ENCODE results near the gene FBXL13. TPM values are rescaled to one million over a fixed set of nuclear protein-coding genes. Genes with fewer than 3 reads are reported as not detected.
"Not testable (repeated sequence)": the region's sequence is repeated elsewhere in the genome, so short reads cannot be mapped to it uniquely, and the experiment has no call there.

The FBXL13 gene
- total RNA-seq, 2 experiments from 2014 or later: 0.54 to 0.74 TPM

DNA sequence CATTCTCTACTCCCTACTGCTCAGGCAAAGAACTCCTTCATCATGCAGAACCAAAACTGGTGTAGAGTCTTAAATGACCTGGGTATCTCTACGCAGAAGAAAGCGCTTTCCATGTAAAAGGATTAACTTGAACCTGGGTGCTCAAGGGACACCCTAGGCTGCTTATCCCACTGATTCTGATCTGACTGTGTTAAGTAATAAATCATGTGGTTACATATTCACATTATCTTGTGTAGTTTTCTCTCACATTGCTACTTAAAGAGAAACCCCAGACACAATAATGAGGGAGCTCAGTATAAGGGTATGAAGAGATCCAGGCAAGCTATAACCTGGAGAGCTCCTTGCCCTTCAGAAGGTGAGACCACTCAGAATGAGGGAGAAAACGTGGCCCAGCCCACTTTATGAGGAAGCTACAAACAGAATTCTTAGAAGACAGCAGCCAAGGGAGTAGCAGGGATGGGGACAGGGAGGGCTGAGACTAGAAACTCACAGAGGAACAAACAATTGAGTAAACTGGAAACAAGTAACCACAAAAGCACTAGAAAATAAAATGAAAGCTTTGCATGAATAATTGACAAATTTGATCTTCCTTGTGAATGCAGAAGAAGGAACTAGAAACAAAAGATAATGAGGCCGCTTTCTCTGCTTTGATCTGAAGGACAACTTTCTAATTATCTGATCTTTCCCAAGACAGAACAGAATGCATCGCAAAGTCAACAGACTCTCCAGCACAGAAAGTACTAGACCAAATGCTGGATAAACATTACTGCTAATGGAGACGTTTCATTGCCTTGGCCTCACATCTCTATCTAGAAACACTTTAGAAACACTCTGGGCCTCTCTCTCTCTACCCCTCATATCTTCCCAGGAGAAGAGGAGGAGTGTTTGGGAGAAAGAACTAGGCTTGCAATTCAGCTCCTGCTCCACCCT lies 85.7 kb downstream of the FBXL13 start:
- Mint-ChIP-seq H3K4me3 (no peak overlapping the region), H3K36me3 (ENCODE audit: low read depth) (no peaks in the 10 kb centered on the region), H3K27ac (no peak overlapping the region), H3K4me1 (ENCODE audit: low read depth) (peaks cover 3% of the 10 kb centered on the region), H3K9me3 (no peaks in the 10 kb centered on the region), H3K27me3 (ENCODE audit: low read depth) (no peaks in the 10 kb centered on the region)
- DNase-seq: no peak
- intact Hi-C loops (cut with micrococcal nuclease): no loop called here
- CTCF ChIA-PET: no interaction called here

DNA sequence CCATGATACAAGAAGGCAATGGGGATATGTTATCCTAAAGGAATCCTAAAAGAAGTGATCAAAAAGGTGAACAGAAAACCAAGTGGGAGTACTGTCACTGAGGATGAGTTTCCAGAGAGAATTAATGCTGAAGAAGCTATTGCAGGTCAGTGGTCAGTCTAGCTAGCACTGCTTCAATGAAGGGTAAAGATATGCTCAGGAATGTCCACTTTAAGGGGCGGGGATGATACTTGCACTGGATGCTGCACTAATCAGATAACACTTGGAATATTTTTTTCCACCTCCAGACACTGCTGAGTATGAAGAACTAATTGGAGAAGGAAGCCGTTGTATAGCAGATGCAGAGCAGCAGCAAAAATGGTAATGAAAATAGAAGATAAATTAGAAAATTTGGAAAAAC lies 86.5 kb downstream of the FBXL13 start:
- no peak overlapping the region for H3K4me3 Mint-ChIP-seq
- CTCF ChIA-PET: no interaction called here
- H3K4me1 Mint-ChIP-seq (ENCODE audit: low read depth): peaks cover 2% of the 10 kb centered on the region
- no peaks in the 10 kb centered on the region for H3K9me3 Mint-ChIP-seq
- no peaks in the 10 kb centered on the region for H3K36me3 Mint-ChIP-seq (ENCODE audit: low read depth)
- no peaks in the 10 kb centered on the region for H3K27me3 Mint-ChIP-seq (ENCODE audit: low read depth)
- DNase-seq: no peak
- no peak overlapping the region for H3K27ac Mint-ChIP-seq
- intact Hi-C loops (cut with micrococcal nuclease): no loop called here

DNA sequence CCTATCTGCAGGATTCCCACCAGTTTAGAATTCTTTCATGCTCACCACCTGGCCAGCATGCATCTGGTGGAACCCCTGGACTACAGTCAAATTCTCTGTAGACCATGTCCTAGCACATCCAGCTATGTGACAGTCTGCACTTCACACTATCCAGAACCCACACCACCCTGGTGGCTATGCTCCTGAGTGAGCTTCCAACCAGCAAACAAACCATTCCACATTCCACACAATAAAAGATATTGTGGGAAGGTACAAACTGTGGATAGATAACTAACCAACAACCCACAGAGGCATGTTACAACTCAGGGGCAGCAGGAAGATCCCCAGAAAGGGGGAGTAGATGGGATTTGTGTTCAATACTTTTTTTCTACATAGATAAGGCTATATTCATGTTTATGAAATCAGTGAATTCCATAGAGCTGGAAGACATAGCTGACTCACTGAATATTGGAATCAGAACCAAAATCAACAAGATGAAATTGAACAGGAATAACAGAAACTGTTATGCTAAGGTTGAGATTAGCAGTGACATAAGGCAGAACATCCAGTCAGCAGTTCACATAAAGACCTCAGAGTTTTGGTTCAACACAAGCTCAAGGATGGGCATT lies 89.3 kb downstream of the FBXL13 start:
- no peak for DNase-seq
- Mint-ChIP-seq H3K9me3 (no peaks in the 10 kb centered on the region), H3K27ac (no peak overlapping the region), H3K4me1 (ENCODE audit: low read depth) (no peaks in the 10 kb centered on the region), H3K36me3 (ENCODE audit: low read depth) (no peaks in the 10 kb centered on the region), H3K4me3 (no peak overlapping the region), H3K27me3 (ENCODE audit: low read depth) (no peaks in the 10 kb centered on the region)
- CTCF ChIA-PET: no interaction called here
- intact Hi-C loops (cut with micrococcal nuclease): no loop called here

DNA sequence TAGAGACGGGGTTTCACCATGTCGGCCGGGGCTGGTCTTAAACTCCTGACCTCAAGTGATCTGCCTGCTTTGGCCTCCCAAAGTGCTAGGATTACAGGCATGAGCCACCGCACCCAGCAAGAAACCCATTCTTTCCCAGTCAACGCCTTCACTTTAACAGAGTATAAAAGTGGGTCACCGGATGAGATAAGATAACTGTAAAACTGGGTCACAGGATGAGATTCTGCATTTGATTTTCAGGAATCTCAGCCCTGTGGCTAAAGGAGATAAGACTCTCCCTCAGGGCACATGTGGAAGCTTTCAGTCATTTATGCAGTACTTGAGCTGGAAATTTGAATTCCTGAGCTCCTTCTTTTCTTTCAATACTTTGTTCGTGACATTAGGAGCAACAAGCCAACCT lies 91.0 kb downstream of the FBXL13 start:
- no peaks in the 10 kb centered on the region for H3K27me3 Mint-ChIP-seq (ENCODE audit: low read depth)
- no peaks in the 10 kb centered on the region for H3K9me3 Mint-ChIP-seq
- intact Hi-C loops (cut with micrococcal nuclease): no loop called here
- CTCF ChIA-PET: interaction anchor here (0.7 kb wide), 1 partner anchor 11 kb away, joined by 3 read pairs; no protein-coding TSS in a partner anchor
- H3K27ac Mint-ChIP-seq: no peak overlapping the region
- no peak overlapping the region for H3K4me3 Mint-ChIP-seq
- no peak for DNase-seq
- H3K36me3 Mint-ChIP-seq (ENCODE audit: low read depth): no peaks in the 10 kb centered on the region
- no peaks in the 10 kb centered on the region for H3K4me1 Mint-ChIP-seq (ENCODE audit: low read depth)

DNA sequence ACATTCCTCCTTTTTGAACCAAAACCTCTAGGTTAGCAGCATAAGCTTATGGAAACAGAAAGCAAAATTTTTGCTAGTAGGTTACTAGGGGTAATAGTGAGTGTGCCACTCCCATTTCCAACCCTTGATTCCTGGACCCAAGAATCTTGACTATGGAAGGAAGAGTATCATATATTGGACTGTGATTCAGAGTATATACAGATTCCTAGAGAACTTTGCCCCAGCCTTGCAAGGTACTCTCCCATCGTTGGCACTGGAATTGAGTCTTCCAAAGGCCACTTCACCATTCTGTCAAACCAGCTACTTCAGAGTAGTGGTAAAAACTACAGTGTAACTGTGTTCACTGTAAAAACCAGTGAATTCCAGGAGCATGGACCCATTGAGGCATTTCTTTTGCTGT lies 92.4 kb downstream of the FBXL13 start:
- H3K36me3 Mint-ChIP-seq (ENCODE audit: low read depth): no peaks in the 10 kb centered on the region
- H3K27me3 Mint-ChIP-seq (ENCODE audit: low read depth): no peaks in the 10 kb centered on the region
- no peak overlapping the region for H3K4me3 Mint-ChIP-seq
- no peaks in the 10 kb centered on the region for H3K9me3 Mint-ChIP-seq
- CTCF ChIA-PET: no interaction called here
- no peak overlapping the region for H3K27ac Mint-ChIP-seq
- H3K4me1 Mint-ChIP-seq (ENCODE audit: low read depth): no peaks in the 10 kb centered on the region
- DNase-seq: no peak
- intact Hi-C loops (cut with micrococcal nuclease): no loop called here

DNA sequence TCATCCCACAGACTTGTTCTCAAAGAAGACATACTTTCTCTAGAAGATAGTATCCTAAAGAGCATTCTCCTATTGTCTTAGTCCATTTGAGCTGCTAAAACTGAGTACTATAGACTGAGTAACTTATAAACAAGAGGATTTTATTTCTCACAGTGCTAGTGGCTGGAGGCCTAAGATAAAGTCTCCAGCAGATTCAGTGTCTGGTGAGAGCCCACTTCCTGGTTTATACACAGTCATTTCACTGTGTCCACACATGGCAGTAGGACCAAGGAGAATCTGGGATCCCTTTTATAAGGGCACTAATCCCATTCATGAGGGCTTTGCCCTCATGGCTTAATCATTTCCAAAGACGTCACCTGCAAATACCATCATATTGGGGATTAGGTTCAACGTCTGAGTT lies 93.1 kb downstream of the FBXL13 start:
- Mint-ChIP-seq H3K9me3 (no peaks in the 10 kb centered on the region), H3K4me1 (ENCODE audit: low read depth) (no peaks in the 10 kb centered on the region), H3K27me3 (ENCODE audit: low read depth) (no peaks in the 10 kb centered on the region), H3K27ac (no peak overlapping the region), H3K36me3 (ENCODE audit: low read depth) (no peaks in the 10 kb centered on the region), H3K4me3 (no peak overlapping the region)
- no peak for DNase-seq
- CTCF ChIA-PET: no interaction called here
- intact Hi-C loops (cut with micrococcal nuclease): no loop called here

DNA sequence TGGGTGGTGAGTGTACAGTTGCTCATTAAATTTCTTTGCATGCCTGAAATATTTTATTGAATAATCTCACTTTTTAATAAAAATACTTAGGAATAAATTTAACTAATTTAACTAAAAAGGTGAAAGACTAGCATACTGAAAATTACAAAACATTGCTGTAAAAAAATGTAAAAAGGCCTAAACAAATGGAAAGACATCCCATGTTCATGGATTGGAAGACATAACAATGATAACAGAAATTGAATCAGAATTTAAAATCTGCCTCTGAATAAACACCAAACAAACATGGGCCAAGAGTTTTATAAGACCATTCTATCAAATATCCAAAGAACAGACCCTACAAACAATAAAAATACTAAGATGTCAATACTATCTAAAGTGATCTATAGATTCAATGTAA lies 94.9 kb downstream of the FBXL13 start:
- intact Hi-C loops (cut with micrococcal nuclease): no loop called here
- Mint-ChIP-seq H3K36me3 (ENCODE audit: low read depth) (no peaks in the 10 kb centered on the region), H3K9me3 (no peaks in the 10 kb centered on the region), H3K4me3 (no peak overlapping the region), H3K27me3 (ENCODE audit: low read depth) (no peaks in the 10 kb centered on the region), H3K4me1 (ENCODE audit: low read depth) (no peaks in the 10 kb centered on the region), H3K27ac (no peak overlapping the region)
- CTCF ChIA-PET: no interaction called here
- no peak for DNase-seq

DNA sequence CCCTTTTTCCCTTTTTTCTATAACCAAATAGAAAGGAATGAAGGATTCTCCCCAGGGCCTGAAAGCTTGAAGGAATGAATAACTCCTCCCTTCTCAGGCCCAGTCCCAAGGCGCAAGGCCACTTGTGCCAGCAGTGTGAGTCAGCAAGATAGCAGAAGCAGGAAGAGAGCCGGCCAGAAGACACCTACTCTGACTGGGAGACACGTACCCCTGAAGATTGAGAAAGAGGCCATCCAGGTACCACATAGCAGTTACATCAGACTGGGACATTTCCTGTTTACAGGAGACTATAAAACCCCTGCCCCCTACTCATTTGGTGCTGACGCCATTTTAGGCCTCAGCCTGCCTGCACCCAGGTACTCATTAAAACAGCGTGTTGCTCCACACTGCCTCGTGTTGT lies 96.3 kb downstream of the FBXL13 start:
- Mint-ChIP-seq H3K27me3 (ENCODE audit: low read depth) (no peaks in the 10 kb centered on the region), H3K36me3 (ENCODE audit: low read depth) (no peaks in the 10 kb centered on the region), H3K9me3 (no peaks in the 10 kb centered on the region), H3K27ac (no peak overlapping the region), H3K4me1 (ENCODE audit: low read depth) (no peaks in the 10 kb centered on the region), H3K4me3 (no peak overlapping the region)
- intact Hi-C loops (cut with micrococcal nuclease): no loop called here
- no peak for DNase-seq
- CTCF ChIA-PET: no interaction called here

DNA sequence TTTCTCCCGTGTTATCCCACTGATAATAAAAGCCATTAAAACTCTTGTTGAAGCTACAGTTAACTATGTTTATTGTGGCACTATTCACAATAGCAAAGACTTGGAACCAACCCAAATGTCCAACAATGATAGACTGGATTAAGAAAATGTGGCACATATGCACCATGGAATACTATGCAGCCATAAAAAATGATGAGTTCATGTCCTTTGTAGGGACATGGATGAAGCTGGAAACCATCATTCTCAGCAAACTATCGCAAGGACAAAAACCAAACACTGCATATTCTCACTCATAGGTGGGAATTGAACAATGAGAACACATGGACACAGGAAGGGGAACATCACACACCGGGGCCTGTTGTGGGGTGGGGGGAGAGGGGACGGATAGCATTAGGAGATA lies 97.0 kb downstream of the FBXL13 start:
- H3K4me3 Mint-ChIP-seq, CTCF ChIA-PET: not testable (repeated sequence)

DNA sequence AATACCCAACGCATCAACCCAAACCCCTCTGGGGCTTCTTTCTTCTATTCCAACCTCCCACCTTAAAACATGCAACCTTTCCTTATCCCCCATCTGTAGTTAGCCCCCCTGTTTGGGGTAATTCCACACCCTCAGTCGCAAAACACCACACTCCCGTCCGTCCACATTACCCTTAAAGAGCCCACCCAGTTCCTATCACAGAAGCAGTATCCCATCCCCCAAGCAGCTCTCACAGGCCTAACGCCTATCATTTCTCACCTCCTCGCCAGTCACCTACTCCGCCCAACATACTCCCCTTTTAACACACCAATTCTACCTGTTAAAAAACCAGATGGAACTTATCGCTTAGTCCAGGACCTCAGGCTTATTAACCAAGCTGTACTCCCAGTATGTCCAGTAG lies 98.1 kb downstream of the FBXL13 start:
- Mint-ChIP-seq H3K27me3 (ENCODE audit: low read depth) (no peaks in the 10 kb centered on the region), H3K4me3 (no peak overlapping the region), H3K36me3 (ENCODE audit: low read depth) (no peaks in the 10 kb centered on the region), H3K4me1 (ENCODE audit: low read depth) (no peaks in the 10 kb centered on the region), H3K27ac (no peak overlapping the region), H3K9me3 (no peaks in the 10 kb centered on the region)
- CTCF ChIA-PET: no interaction called here
- intact Hi-C loops (cut with micrococcal nuclease): no loop called here
- DNase-seq: no peak

More for the DNA sequence above, 97.0 kb downstream of the FBXL13 start:
- H3K27ac Mint-ChIP-seq; intact Hi-C loops (cut with micrococcal nuclease); H3K36me3 Mint-ChIP-seq (ENCODE audit: low read depth); H3K4me1 Mint-ChIP-seq (ENCODE audit: low read depth); DNase-seq; H3K27me3 Mint-ChIP-seq (ENCODE audit: low read depth); H3K9me3 Mint-ChIP-seq: not testable (repeated sequence)

DNA sequence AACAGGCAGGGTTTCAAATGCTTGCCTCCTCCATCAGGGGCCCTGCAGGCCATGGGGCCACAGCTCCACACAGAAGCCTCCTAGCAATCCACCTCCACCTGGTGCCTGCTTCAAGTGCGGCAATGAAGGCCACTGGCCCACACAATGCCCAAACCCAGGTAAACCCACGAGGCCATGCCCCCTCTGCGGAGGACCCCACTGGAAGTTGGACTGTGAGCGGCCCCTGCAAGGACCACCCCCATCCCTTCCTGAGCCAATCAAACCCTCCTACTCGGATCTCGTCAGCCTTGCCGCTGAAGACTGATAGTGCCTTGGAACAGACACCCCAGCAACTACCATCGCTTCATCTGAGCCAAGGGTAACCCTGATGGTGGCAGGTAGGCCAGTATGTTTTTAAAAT lies 98.7 kb downstream of the FBXL13 start:
- Mint-ChIP-seq H3K27me3 (ENCODE audit: low read depth) (no peaks in the 10 kb centered on the region), H3K4me3 (no peak overlapping the region), H3K4me1 (ENCODE audit: low read depth) (no peaks in the 10 kb centered on the region), H3K36me3 (ENCODE audit: low read depth) (no peaks in the 10 kb centered on the region), H3K27ac (no peak overlapping the region), H3K9me3 (no peaks in the 10 kb centered on the region)
- intact Hi-C loops (cut with micrococcal nuclease): no loop called here
- CTCF ChIA-PET: no interaction called here
- no peak for DNase-seq

DNA sequence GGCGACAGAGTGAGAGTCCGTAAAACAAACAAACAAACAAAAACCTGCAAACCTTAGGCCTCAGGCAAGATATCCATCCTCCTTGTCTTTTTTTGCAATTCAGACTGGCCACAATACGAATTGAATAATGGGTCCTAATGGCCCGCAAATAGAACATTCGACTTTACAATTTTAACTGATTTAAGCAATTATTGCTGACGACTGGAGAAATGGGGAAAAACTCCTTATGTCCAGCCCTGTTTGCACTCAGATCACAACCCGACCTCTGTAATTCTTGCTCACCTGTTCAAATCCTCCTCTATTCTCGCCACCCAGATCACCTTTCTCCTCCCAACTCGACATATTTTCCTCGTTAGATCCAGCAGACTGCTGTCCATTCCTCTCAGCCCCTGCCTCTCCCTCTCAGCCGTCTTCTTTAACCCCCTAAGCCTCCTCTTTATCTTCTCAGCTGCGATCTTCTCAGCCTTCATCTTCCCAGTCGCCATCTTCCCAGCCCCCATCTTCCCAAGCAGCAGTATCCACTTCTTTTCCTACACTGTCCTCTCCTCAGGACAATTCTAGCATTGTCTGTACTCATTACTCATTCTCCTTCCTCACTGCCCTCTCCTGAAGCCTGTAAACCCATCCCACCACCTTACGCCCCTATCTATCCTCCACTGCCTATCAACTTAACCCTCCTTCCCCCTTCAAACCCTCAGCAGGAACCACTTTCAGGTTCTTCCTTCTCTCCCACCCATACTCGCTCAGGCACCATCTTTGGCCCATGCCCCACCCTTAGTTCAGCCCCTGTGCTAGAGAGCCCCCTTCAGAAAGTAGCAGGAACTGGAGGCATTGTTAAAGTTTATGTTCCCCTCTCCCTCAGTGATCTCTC lies 100.0 kb downstream of the FBXL13 start:
- Mint-ChIP-seq H3K4me3 (no peak overlapping the region), H3K9me3 (no peaks in the 10 kb centered on the region), H3K27me3 (ENCODE audit: low read depth) (no peaks in the 10 kb centered on the region), H3K36me3 (ENCODE audit: low read depth) (no peaks in the 10 kb centered on the region), H3K4me1 (ENCODE audit: low read depth) (no peaks in the 10 kb centered on the region), H3K27ac (no peak overlapping the region)
- intact Hi-C loops (cut with micrococcal nuclease): no loop called here
- CTCF ChIA-PET: no interaction called here
- no peak for DNase-seq

All from activated naive CD4-positive, alpha-beta T cell treated with anti-CD3 and anti-CD28 coated beads for 36 hours (primary cell).